ENCODE measurements around the gene HHIPL2.

GRCh38 chr1:222546548-222547259 is 1.2 kb downstream of the HHIPL2 start:
- TF ChIP-seq CTCF (conservative IDR thresholded peaks at IDR 0.05) = no peak
- TF ChIP-seq EZH2 (IDR thresholded peaks at IDR 0.05; ENCODE audit: low read depth) = no peak

All from PC-9 (cell line).